ENCODE measurements around the gene TARS1.

Gene TARS1

GRCh38 chr5:33468775-33469435 is 28.1 kb downstream of the TARS1 start:
- no peak overlapping the region for H3K27ac ChIP-seq (ENCODE audit: low read depth, low read length)
- H3K27me3 ChIP-seq (ENCODE audit: control insufficient read depth, insufficient read depth, low read length): no peaks in the 10 kb centered on the region
- no peak overlapping the region for H3K9ac ChIP-seq (ENCODE audit: low read length)
- H3K4me1 ChIP-seq (ENCODE audit: control insufficient read depth, insufficient read depth, low read length): peaks cover 7% of the 10 kb centered on the region; the same call in 1 of the 2 replicates
- H3K36me3 ChIP-seq (ENCODE audit: control insufficient read depth, insufficient read depth, low read length): peaks cover 95% of the 10 kb centered on the region
- no peak overlapping the region for H3K4me3 ChIP-seq (ENCODE audit: low read depth, low read length)
- H3K9me3 ChIP-seq (ENCODE audit: control insufficient read depth, insufficient read depth, low read depth, low read length): peaks cover under 1% of the 10 kb centered on the region; the same call in 1 of the 2 replicates

GRCh38 chr5:33470544-33470943 is 29.8 kb downstream of the TARS1 start:
- H3K4me1 ChIP-seq (ENCODE audit: control insufficient read depth, insufficient read depth, low read length): peaks cover 7% of the 10 kb centered on the region; the same call in 1 of the 2 replicates
- H3K27me3 ChIP-seq (ENCODE audit: control insufficient read depth, insufficient read depth, low read length): no peaks in the 10 kb centered on the region
- no peak overlapping the region for H3K4me3 ChIP-seq (ENCODE audit: low read depth, low read length)
- peaks cover 5% of the 10 kb centered on the region; the same call in 1 of the 2 replicates for H3K9me3 ChIP-seq (ENCODE audit: control insufficient read depth, insufficient read depth, low read depth, low read length)
- H3K9ac ChIP-seq (ENCODE audit: low read length): no peak overlapping the region
- peaks cover 97% of the 10 kb centered on the region for H3K36me3 ChIP-seq (ENCODE audit: control insufficient read depth, insufficient read depth, low read length)
- H3K27ac ChIP-seq (ENCODE audit: low read depth, low read length): no peak overlapping the region

GRCh38 chr5:33472805-33473409 is 32.1 kb downstream of the TARS1 start:
- Histone ChIP-seq H3K9ac (ENCODE audit: low read length) (no peak overlapping the region), H3K4me3 (ENCODE audit: low read depth, low read length) (0 out of 2 replicates have a peak overlapping the region, but pooled peaks have one; percentile 17), H3K27me3 (ENCODE audit: control insufficient read depth, insufficient read depth, low read length) (no peaks in the 10 kb centered on the region), H3K27ac (ENCODE audit: low read depth, low read length) (peak overlapping the region; percentile 87), H3K9me3 (ENCODE audit: control insufficient read depth, insufficient read depth, low read depth, low read length) (peaks cover 5% of the 10 kb centered on the region; the same call in 1 of the 2 replicates), H3K4me1 (ENCODE audit: control insufficient read depth, insufficient read depth, low read length) (peaks cover 7% of the 10 kb centered on the region; the same call in 1 of the 2 replicates), H3K36me3 (ENCODE audit: control insufficient read depth, insufficient read depth, low read length) (peaks cover 91% of the 10 kb centered on the region)

- Histone ChIP-seq H3K4me1 (ENCODE audit: control insufficient read depth, insufficient read depth, low read length) (peaks cover 7% of the 10 kb centered on the region; the same call in 1 of the 2 replicates), H3K27ac (ENCODE audit: low read depth, low read length) (peak overlapping the region; percentile 87), H3K27me3 (ENCODE audit: control insufficient read depth, insufficient read depth, low read length) (no peaks in the 10 kb centered on the region), H3K36me3 (ENCODE audit: control insufficient read depth, insufficient read depth, low read length) (peaks cover 80% of the 10 kb centered on the region), H3K4me3 (ENCODE audit: low read depth, low read length) (no peak overlapping the region), H3K9me3 (ENCODE audit: control insufficient read depth, insufficient read depth, low read depth, low read length) (peaks cover 5% of the 10 kb centered on the region; the same call in 1 of the 2 replicates), H3K9ac (ENCODE audit: low read length) (no peak overlapping the region)
These were observed 33.2 kb downstream of the TARS1 start for GRCh38 chr5:33474004-33474403.

- Histone ChIP-seq H3K27ac (ENCODE audit: low read depth, low read length) (no peak overlapping the region), H3K36me3 (ENCODE audit: control insufficient read depth, insufficient read depth, low read length) (peaks cover 79% of the 10 kb centered on the region), H3K27me3 (ENCODE audit: control insufficient read depth, insufficient read depth, low read length) (no peaks in the 10 kb centered on the region), H3K4me1 (ENCODE audit: control insufficient read depth, insufficient read depth, low read length) (peaks cover 7% of the 10 kb centered on the region; the same call in 1 of the 2 replicates), H3K9me3 (ENCODE audit: control insufficient read depth, insufficient read depth, low read depth, low read length) (peaks cover 5% of the 10 kb centered on the region; the same call in 1 of the 2 replicates), H3K4me3 (ENCODE audit: low read depth, low read length) (no peak overlapping the region), H3K9ac (ENCODE audit: low read length) (no peak overlapping the region)
These were observed 34.2 kb downstream of the TARS1 start for GRCh38 chr5:33474931-33475499.

- Histone ChIP-seq H3K9me3 (ENCODE audit: control insufficient read depth, insufficient read depth, low read depth, low read length) (peaks cover 5% of the 10 kb centered on the region; the same call in 1 of the 2 replicates), H3K36me3 (ENCODE audit: control insufficient read depth, insufficient read depth, low read length) (peaks cover 72% of the 10 kb centered on the region), H3K27ac (ENCODE audit: low read depth, low read length) (no peak overlapping the region), H3K4me3 (ENCODE audit: low read depth, low read length) (no peak overlapping the region), H3K9ac (ENCODE audit: low read length) (no peak overlapping the region), H3K27me3 (ENCODE audit: control insufficient read depth, insufficient read depth, low read length) (no peaks in the 10 kb centered on the region), H3K4me1 (ENCODE audit: control insufficient read depth, insufficient read depth, low read length) (peaks cover 7% of the 10 kb centered on the region; the same call in 1 of the 2 replicates)
These were observed 34.9 kb downstream of the TARS1 start for GRCh38 chr5:33475706-33476105.

GRCh38 chr5:33476992-33477391 is 36.2 kb downstream of the TARS1 start:
- H3K4me1 ChIP-seq (ENCODE audit: control insufficient read depth, insufficient read depth, low read length): peaks cover 9% of the 10 kb centered on the region; the same call in 1 of the 2 replicates
- peaks cover 59% of the 10 kb centered on the region for H3K36me3 ChIP-seq (ENCODE audit: control insufficient read depth, insufficient read depth, low read length)
- H3K27me3 ChIP-seq (ENCODE audit: control insufficient read depth, insufficient read depth, low read length): no peaks in the 10 kb centered on the region
- H3K9ac ChIP-seq (ENCODE audit: low read length): no peak overlapping the region
- 0 out of 2 replicates have a peak overlapping the region, but pooled peaks have one; percentile 18 for H3K27ac ChIP-seq (ENCODE audit: low read depth, low read length)
- no peak overlapping the region for H3K4me3 ChIP-seq (ENCODE audit: low read depth, low read length)
- H3K9me3 ChIP-seq (ENCODE audit: control insufficient read depth, insufficient read depth, low read depth, low read length): peaks cover 5% of the 10 kb centered on the region; the same call in 1 of the 2 replicates

GRCh38 chr5:33477816-33478215 is 37.1 kb downstream of the TARS1 start:
- Histone ChIP-seq H3K36me3 (ENCODE audit: control insufficient read depth, insufficient read depth, low read length) (peaks cover 51% of the 10 kb centered on the region), H3K27ac (ENCODE audit: low read depth, low read length) (no peak overlapping the region), H3K9ac (ENCODE audit: low read length) (no peak overlapping the region), H3K4me1 (ENCODE audit: control insufficient read depth, insufficient read depth, low read length) (peaks cover 15% of the 10 kb centered on the region), H3K9me3 (ENCODE audit: control insufficient read depth, insufficient read depth, low read depth, low read length) (peaks cover 5% of the 10 kb centered on the region; the same call in 1 of the 2 replicates), H3K27me3 (ENCODE audit: control insufficient read depth, insufficient read depth, low read length) (no peaks in the 10 kb centered on the region), H3K4me3 (ENCODE audit: low read depth, low read length) (no peak overlapping the region)

- no peak overlapping the region for H3K4me3 ChIP-seq (ENCODE audit: low read depth, low read length)
- H3K9ac ChIP-seq (ENCODE audit: low read length): no peak overlapping the region
- H3K27ac ChIP-seq (ENCODE audit: low read depth, low read length): no peak overlapping the region
- peaks cover 39% of the 10 kb centered on the region for H3K36me3 ChIP-seq (ENCODE audit: control insufficient read depth, insufficient read depth, low read length)
- H3K9me3 ChIP-seq (ENCODE audit: control insufficient read depth, insufficient read depth, low read depth, low read length): 0 out of 2 replicates have a peak, but pooled peaks cover under 1% of the 10 kb centered on the region
- H3K27me3 ChIP-seq (ENCODE audit: control insufficient read depth, insufficient read depth, low read length): no peaks in the 10 kb centered on the region
- peaks cover 16% of the 10 kb centered on the region; the same call in 1 of the 2 replicates for H3K4me1 ChIP-seq (ENCODE audit: control insufficient read depth, insufficient read depth, low read length)
These were observed 38.5 kb downstream of the TARS1 start for GRCh38 chr5:33479311-33479710.

GRCh38 chr5:33480876-33481275 is 40.1 kb downstream of the TARS1 start:
- Histone ChIP-seq H3K27me3 (ENCODE audit: control insufficient read depth, insufficient read depth, low read length) (no peaks in the 10 kb centered on the region), H3K4me1 (ENCODE audit: control insufficient read depth, insufficient read depth, low read length) (peaks cover 19% of the 10 kb centered on the region; the same call in 1 of the 2 replicates), H3K4me3 (ENCODE audit: low read depth, low read length) (no peak overlapping the region), H3K27ac (ENCODE audit: low read depth, low read length) (no peak overlapping the region), H3K9ac (ENCODE audit: low read length) (no peak overlapping the region), H3K36me3 (ENCODE audit: control insufficient read depth, insufficient read depth, low read length) (peaks cover 23% of the 10 kb centered on the region), H3K9me3 (ENCODE audit: control insufficient read depth, insufficient read depth, low read depth, low read length) (no peaks in the 10 kb centered on the region)

Measured in HUES6 (cell line).